Suprapubic skin (tissue), 4 donors: Measurements from ENCODE around the gene TCF12. TPM values are rescaled to one million over a fixed set of nuclear protein-coding genes. Genes with fewer than 3 reads are reported as not detected.

Experiments used
- DNase-seq, 2 donors: peaks; one replicate each; pipeline ENCODE4 v3.0.0-alpha.2; 2019; ENCODE audit warnings: low spot score in 2 of 2
- H3K27ac ChIP-seq: fragments of 200-600 bp; sonication (generic); one replicate; pipeline ENCODE4 v1.5.1; 2019
- H3K27me3 ChIP-seq: fragments of 200-600 bp; sonication (generic); one replicate; pipeline ENCODE4 v1.5.1; 2019
- H3K36me3 ChIP-seq: fragments of 200-600 bp; sonication (generic); one replicate; pipeline ENCODE4 v1.5.1; 2019
- H3K4me1 ChIP-seq: fragments of 200-600 bp; sonication (generic); one replicate; pipeline ENCODE4 v1.5.1; 2019
- H3K4me3 ChIP-seq: fragments of 200-600 bp; sonication (generic); one replicate; pipeline ENCODE4 v1.5.1; 2019; ENCODE audit warnings: mild to moderate bottlenecking
- H3K9me3 ChIP-seq: fragments of 200-600 bp; sonication (generic); one replicate; pipeline ENCODE4 v1.5.1; 2019
- EP300 ChIP-seq: sonication (generic); formaldehyde crosslinking; IDR thresholded peaks from one replicate; pipeline ENCODE4 v1.6.1; 2017; ENCODE audit warnings: antibody characterized with exemption
- POLR2A ChIP-seq, 2 donors: fragments of 450-650 bp; IDR thresholded peaks; one replicate each; pipeline ENCODE4 v1.6.1; 2017; ENCODE audit warnings: antibody characterized with exemption in 2 of 2, mild to moderate bottlenecking in 2 of 2, moderate library complexity in 2 of 2
- POLR2AphosphoS5 ChIP-seq, 3 donors: sonication (generic); formaldehyde crosslinking; IDR thresholded peaks; one replicate each; pipeline ENCODE4 v1.6.1; 2017; ENCODE audit warnings: antibody characterized with exemption in 3 of 3
- WGBS: methylation state at CpG from one replicate; pipeline ENCODE4 v1.1.5; 2018; 5-methylcytosine and 5-hydroxymethylcytosine counted together
- total RNA-seq, 4 donors: library from RNA; depleted of rRNA; stranded (reverse); fragments of >200 nt; gene quantifications; one replicate each; pipeline ENCODE4 v1.1.0, GENCODE V29; 2016
- TF ChIP-seq, protein P1 (sequence below), 2 donors: fragments of 200-600 bp in 1 of 2; fragments of 450-650 bp in 1 of 2; sonication (generic) in 1 of 2; IDR thresholded peaks; one replicate each; pipeline ENCODE4 v1.5.1; 2016 to 2019; ENCODE audit warnings: antibody characterized with exemption in 2 of 2, mild to moderate bottlenecking in 1 of 2, moderate library complexity in 1 of 2

TCF12 gene
- total RNA-seq, 4 donors from 2014 or later, result 91.3 to 118 (median 105) TPM

DNA sequence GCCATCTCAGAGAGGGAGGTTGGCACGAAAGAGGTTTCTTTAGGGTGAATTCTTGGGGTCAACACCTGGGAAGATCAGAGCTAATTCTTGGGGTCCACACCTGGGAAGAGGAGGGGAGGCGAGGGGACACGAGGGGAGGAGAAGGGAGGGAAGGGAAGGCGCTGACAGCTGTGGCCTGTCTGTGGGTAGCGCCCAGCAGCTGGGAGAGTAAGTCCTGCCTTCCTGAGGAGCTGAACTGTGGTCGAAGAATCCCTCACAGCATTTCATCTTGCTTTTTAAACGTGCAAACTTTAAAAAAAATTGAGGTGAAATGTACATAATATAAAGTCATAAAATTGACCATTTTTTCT lies 394.7 kb downstream of the TCF12 start:
- H3K9me3 ChIP-seq, result no peaks in the 10 kb centered on the region
- DNase-seq, result no peak
- H3K36me3 ChIP-seq, result no peaks in the 10 kb centered on the region
- H3K4me1 ChIP-seq, result no peaks in the 10 kb centered on the region
- TF ChIP-seq, protein P1, sequence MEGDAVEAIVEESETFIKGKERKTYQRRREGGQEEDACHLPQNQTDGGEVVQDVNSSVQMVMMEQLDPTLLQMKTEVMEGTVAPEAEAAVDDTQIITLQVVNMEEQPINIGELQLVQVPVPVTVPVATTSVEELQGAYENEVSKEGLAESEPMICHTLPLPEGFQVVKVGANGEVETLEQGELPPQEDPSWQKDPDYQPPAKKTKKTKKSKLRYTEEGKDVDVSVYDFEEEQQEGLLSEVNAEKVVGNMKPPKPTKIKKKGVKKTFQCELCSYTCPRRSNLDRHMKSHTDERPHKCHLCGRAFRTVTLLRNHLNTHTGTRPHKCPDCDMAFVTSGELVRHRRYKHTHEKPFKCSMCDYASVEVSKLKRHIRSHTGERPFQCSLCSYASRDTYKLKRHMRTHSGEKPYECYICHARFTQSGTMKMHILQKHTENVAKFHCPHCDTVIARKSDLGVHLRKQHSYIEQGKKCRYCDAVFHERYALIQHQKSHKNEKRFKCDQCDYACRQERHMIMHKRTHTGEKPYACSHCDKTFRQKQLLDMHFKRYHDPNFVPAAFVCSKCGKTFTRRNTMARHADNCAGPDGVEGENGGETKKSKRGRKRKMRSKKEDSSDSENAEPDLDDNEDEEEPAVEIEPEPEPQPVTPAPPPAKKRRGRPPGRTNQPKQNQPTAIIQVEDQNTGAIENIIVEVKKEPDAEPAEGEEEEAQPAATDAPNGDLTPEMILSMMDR (IDR thresholded peaks at IDR 0.05), result no peak
- no peak for TF ChIP-seq EP300
- TF ChIP-seq POLR2AphosphoS5 (IDR thresholded peaks at IDR 0.05), result no peak
- TF ChIP-seq POLR2A (IDR thresholded peaks at IDR 0.05), result no peak
- WGBS, result 84% methylated on average over 7 of the region's 7 CpGs
- no peak overlapping the region for H3K27ac ChIP-seq
- H3K4me3 ChIP-seq, result no peak overlapping the region
- H3K27me3 ChIP-seq, result no peaks in the 10 kb centered on the region

GRCh38 chr15:57314221-57314620 lies 395.8 kb downstream of the TCF12 start:
- no peak for DNase-seq
- Histone ChIP-seq H3K4me1 (no peaks in the 10 kb centered on the region), H3K9me3 (no peaks in the 10 kb centered on the region), H3K27ac (no peak overlapping the region), H3K36me3 (no peaks in the 10 kb centered on the region), H3K4me3 (no peak overlapping the region), H3K27me3 (no peaks in the 10 kb centered on the region)
- WGBS, result 87% methylated on average over 3 of the region's 3 CpGs
- TF ChIP-seq POLR2AphosphoS5 (IDR thresholded peaks at IDR 0.05) (no peak), EP300 (no peak), POLR2A (IDR thresholded peaks at IDR 0.05) (no peak)
- TF ChIP-seq, protein P1 (IDR thresholded peaks at IDR 0.05), result no peak

GRCh38 chr15:57316451-57316850 lies 398.0 kb downstream of the TCF12 start:
- peaks cover 5% of the 10 kb centered on the region for H3K4me1 ChIP-seq
- H3K36me3 ChIP-seq, result no peaks in the 10 kb centered on the region
- 73% methylated on average over 4 of the region's 4 CpGs for WGBS

GRCh38 chr15:57319226-57319918 lies 400.9 kb downstream of the TCF12 start:
- DNase-seq, result no peak
- TF ChIP-seq POLR2A (IDR thresholded peaks at IDR 0.05), result no peak
- no peak for TF ChIP-seq POLR2AphosphoS5 (IDR thresholded peaks at IDR 0.05)
- no peak for TF ChIP-seq EP300
- TF ChIP-seq, protein P1 (IDR thresholded peaks at IDR 0.05), result no peak
- 93% methylated on average over 24 of the region's 36 CpGs for WGBS
- no peaks in the 10 kb centered on the region for H3K9me3 ChIP-seq
- peaks cover 14% of the 10 kb centered on the region for H3K4me1 ChIP-seq
- H3K27me3 ChIP-seq, result no peaks in the 10 kb centered on the region
- H3K4me3 ChIP-seq, result no peak overlapping the region
- no peak overlapping the region for H3K27ac ChIP-seq
- no peaks in the 10 kb centered on the region for H3K36me3 ChIP-seq

More at GRCh38 chr15:57316451-57316850, 398.0 kb downstream of the TCF12 start:
- Histone ChIP-seq H3K27ac (no peak overlapping the region), H3K27me3 (no peaks in the 10 kb centered on the region), H3K4me3 (no peak overlapping the region), H3K9me3 (no peaks in the 10 kb centered on the region)
- TF ChIP-seq, protein P1 (IDR thresholded peaks at IDR 0.05), result no peak
- TF ChIP-seq POLR2AphosphoS5 (IDR thresholded peaks at IDR 0.05) (no peak), POLR2A (IDR thresholded peaks at IDR 0.05) (no peak), EP300 (no peak)
- no peak for DNase-seq

DNA sequence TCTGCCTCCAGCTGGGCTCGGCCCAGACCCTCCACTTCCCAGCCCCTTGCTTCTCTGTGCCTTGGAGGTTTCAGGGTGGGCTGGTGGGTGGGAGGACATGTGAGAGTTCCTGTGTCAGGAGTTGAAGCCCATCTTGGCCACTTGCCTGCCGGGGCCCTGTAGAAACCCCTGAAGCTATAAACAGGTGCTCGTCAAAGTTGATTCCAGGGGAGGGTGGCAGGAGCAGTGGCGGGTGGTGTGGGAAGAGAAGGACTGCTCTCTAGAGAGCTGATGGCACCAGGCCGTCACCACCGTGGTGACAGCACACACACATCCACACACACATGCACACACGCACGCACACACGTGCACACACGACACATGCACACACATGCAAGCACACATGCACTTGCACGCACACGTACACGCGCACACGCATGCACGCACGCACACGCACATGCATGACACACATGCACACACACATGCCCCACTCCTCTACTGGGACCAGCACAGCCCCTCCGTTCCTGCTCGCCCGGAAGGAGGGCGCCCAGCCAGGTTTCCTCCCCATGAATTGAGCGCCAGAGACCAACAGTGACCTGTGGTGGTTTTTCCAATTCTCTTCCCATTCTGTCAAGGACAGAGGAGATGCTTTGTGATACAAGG lies 401.6 kb downstream of the TCF12 start:
- WGBS, result 90% methylated on average over 9 of the region's 23 CpGs
- Histone ChIP-seq H3K9me3 (no peaks in the 10 kb centered on the region), H3K27ac (peak overlapping the region; percentile 57), H3K4me3 (no peak overlapping the region), H3K27me3 (no peaks in the 10 kb centered on the region), H3K4me1 (peaks cover 14% of the 10 kb centered on the region), H3K36me3 (no peaks in the 10 kb centered on the region)
- no peak for DNase-seq
- TF ChIP-seq POLR2AphosphoS5 (IDR thresholded peaks at IDR 0.05), result no peak
- TF ChIP-seq POLR2A (IDR thresholded peaks at IDR 0.05), result no peak
- TF ChIP-seq, protein P1 (IDR thresholded peaks at IDR 0.05), result no peak
